ENCODE measurements around the gene FBXO17.
"Not testable (repeated sequence)": the region's sequence is repeated elsewhere in the genome, so short reads cannot be mapped to it uniquely, and the experiment has no call there.

The FBXO17 gene

DNA sequence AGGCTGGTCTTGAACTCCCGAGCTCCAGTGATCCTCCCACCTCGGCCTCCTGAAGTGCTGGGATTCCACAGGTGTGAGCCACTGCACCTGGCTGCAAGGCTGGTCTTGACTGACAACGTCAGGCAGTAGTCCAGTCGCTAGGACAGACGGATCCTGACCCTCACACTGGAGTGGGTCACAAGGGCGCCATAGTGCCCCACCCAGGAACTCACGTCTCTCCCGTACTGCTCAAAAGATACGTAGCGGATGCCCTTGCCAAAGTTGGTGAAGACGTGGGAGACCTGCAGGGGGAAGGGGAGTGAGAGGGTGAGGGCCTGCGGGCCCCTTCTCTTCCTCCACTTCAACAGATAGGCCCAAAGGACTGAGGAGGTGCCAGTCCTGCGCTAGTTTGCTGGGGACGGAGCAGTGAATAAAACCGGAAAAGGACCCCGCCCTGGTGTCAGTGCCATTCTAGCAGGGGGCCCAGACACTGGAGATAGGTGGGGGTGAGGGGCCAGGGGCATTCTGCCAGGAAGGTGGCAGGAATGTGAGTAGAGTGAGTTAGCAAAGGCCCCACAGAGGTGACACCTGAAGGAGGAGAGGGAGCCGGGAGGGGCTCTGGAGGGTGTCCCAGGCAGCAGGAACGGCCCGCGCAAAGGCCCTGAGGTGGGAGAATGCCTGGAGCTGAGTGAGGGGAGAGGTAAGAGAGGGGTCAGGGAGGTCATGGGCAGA lies 32.9 kb downstream of the FBXO17 start:
- DNase-seq (ENCODE audit: low read depth) = no peak

DNA sequence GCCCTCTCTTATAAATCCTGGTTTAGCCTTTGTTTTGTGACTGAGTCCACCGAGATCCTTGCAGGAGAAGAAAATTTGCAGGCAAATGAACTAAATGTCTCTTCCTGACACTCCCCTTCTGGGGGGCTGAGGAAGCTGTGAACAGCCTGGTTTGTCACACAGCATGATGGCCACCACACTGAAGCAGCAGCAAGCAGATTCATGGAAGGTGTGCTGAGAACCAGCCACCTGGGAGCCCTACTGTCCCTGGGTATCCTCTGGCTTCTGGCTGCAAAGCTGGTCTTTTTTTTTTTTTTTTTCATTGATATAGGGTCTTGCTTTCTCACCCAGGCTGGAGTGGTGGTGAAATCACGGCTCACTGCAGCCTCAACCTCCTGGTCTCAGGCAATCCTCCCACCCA lies 33.6 kb downstream of the FBXO17 start:
- no peak for DNase-seq (ENCODE audit: low read depth)

DNA sequence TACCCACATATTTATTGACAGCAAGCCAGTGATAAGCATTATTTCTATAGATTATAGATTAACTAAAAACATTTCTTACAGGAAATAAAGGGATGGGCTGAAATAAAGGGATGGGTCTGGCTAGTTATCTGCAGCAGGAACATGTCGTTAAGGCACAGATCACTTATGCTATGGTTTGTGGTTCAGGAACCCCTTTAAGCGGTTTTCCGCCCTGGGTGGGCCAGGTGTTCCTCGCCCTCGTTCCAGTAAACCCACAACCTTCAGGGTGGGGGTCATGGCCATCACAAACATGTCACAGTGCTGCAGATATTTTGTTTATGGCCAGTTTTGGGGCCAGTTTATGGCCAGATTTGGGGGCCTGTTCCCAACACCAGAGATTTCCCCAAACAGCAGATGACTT lies 34.1 kb downstream of the FBXO17 start:
- DNase-seq (ENCODE audit: low read depth) = not testable (repeated sequence)

GRCh38 chr19:38939957-38940356 lies 35.6 kb downstream of the FBXO17 start:
- DNase-seq (ENCODE audit: low read depth) = no peak

GRCh38 chr19:38933544-38933943 lies 42.0 kb downstream of the FBXO17 start:
- DNase-seq (ENCODE audit: low read depth) = no peak

DNA sequence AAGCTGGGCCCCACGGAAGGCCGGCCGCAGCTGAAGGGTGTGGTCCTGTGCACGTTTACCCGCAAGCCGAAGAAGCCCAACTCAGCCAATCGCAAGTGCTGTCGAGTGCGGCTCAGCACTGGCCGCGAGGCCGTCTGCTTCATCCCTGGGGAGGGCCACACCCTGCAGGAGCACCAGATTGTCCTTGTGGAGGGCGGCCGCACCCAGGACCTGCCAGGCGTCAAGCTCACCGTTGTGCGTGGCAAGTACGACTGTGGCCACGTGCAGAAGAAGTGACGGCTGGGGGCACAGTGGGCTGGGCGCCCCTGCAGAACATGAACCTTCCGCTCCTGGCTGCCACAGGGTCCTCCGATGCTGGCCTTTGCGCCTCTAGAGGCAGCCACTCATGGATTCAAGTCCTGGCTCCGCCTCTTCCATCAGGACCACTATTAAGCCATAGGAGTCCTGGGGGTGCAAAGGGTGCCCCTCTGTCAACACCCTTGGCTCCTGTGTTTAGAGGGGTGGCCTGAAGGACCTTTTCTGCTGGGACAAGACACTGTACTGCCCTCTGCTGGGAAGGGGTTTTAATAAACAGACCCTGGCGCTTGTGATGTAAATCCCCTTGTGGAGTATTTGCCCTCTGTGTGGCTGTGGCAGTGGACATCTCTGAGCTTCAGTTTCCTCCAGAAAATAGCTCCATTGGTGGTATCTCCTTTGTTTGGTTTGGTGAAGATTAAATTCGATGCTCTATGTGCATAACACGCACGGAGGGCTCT lies 42.9 kb downstream of the FBXO17 start:
- no peak for DNase-seq (ENCODE audit: low read depth)

GRCh38 chr19:38931521-38931793 lies 44.1 kb downstream of the FBXO17 start:
- DNase-seq (ENCODE audit: low read depth) = no peak

- DNase-seq (ENCODE audit: low read depth) = peak; percentile 98
These were observed 44.6 kb downstream of the FBXO17 start, which contains the start of gene MRPS12 for GRCh38 chr19:38930776-38931520. Gene MRPS12 (plus strand): TSS chr19:38930944. CDS start chr19:38931295, 351 bp downstream.

GRCh38 chr19:38929929-38930775 lies 45.4 kb downstream of the FBXO17 start, which contains the start of gene SARS2:
Gene SARS2 (minus strand): TSS chr19:38930763. CDS start chr19:38930736, 27 bp downstream.
- peak; percentile 83 for DNase-seq (ENCODE audit: low read depth)

DNA sequence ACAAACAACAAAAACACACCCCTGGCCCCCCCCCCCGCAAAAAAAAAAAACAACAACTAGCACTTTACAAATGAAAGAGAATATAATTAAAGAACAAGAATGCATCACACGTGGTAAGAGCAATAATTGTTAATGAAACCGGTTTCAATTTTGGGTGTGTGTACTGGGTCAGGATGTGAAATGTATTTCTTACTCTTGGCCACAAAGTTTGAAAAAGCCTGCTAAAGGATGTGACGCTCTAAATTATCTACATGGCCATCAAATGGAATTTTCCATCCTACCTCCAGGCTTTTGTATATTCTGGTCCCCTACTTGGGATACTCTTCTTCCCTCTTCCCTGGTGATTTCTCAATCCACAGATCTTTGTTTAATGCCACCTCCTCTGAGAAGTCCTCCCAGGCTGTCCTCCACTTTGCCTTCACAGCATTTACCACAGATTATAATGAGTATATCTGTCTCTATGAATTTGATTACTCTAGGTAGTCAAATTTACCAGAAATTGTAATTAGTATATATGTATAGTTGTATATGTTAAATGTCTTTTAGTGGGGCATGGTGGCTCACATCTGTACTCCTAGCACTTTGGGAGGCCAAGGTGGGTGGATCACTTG lies 47.0 kb downstream of the FBXO17 start:
- no peak for DNase-seq (ENCODE audit: low read depth)

DNA sequence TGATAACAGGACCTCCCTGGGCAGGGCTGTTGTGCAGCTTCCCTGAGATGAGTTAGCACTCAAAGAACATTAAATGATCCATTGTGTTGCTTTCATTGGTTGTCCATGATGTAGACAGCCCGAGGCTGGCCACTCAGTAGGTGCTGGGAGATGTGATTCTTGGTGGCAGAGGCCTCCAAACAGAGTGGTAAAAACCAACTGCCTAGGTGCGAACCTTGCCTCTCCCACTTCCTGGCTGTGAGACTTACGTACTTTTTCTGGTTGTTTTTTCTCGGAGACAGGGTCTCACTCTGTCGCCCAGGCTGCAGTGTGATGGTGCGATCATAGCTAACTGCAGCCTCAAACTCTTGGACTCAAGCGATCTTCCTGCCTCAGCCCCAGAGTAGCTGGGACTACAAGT lies 51.2 kb downstream of the FBXO17 start:
- no peak for DNase-seq (ENCODE audit: low read depth)

- DNase-seq (ENCODE audit: low read depth) = no peak
These were observed 53.1 kb downstream of the FBXO17 start for GRCh38 chr19:38922482-38922881.

GRCh38 chr19:38921420-38922274 lies 53.9 kb downstream of the FBXO17 start:
- no peak for DNase-seq (ENCODE audit: low read depth)

GRCh38 chr19:38920602-38921419 lies 54.7 kb downstream of the FBXO17 start:
- DNase-seq (ENCODE audit: low read depth) = no peak

DNA sequence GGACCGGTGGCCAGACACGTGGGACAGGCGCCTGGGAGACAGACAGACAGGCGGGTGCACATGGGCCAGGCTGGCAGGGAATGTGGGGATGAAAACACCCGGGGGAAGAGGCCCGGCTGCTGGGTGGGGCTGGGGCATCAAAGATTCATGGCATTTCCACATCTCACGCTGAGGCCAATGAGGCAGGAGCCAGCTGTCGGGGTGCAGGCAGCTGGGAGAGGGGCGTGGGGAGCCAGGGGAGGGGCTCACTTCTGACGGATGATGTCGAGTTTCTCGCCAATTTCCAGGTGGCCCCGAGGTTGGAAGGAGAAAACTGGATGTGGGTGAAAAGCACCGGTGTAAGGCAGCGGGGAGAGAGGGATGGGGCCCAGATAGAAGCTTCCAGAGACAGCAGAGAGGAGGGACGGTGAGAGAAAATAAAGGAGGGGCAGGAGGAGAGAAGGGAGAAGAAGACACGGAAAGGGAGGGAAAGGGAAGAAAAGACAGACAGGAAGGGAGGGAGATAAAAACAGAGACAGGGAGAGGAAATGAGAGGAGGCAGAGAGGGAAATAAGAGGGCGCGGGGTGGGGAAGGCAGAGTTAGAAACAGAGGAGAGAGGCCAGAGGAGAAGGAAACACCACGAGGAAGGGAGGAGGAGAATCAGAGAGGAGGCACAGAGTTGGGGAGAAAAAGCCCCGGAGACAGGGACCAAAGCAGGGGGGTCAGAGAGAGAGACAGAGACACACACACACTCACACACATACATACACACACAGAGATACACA lies 55.5 kb downstream of the FBXO17 start:
- no peak for DNase-seq (ENCODE audit: low read depth)

GRCh38 chr19:38918526-38918925 lies 57.0 kb downstream of the FBXO17 start:
- DNase-seq (ENCODE audit: low read depth) = no peak

DNA sequence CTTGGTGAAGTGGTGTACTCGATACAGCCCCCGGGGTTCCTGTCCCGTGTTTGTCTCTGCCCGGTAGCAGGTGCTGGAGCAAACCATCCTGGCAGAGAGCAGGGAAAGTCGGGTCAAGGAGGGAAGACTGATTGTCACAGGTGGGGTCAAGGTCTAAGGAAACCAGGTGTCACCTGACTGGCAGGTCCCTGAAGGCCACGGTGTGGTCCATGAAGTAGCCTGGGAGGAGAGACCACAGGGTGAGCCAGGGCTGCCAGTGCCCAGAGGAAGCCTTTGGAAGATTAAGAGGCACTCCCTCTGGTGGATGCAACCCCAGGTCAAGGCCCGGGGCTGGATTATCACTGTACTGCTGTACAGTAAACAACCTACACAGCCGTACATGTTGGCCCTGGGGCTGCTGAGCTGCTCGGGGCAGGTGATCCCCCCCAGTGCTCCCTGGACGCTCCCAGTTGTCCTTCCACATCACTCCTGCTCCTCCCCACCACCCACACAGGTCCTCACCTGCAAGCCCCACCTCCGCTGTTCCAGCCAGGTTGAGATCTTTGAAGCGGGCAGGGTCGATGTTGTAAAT lies 57.5 kb downstream of the FBXO17 start:
- no peak for DNase-seq (ENCODE audit: low read depth)

DNA sequence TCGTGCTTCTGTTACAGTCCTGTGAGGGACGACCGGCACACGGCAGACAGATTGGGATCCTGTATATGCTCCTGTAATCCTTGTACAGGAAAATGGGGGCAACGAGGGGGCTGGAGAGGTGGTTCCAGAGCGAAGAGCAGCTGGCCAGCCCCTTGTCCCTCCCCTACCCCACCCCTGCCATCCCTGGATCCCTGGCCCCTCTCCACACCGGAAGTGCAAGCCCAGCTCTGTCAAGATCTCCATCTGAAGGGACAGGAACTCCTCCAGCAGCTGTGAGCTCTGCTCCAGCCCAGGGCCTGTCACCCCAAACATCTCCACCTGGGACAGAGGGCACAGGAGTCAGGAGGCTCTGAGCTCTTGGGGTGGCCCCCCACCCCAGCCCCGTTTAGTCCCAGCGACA lies 58.0 kb downstream of the FBXO17 start:
- DNase-seq (ENCODE audit: low read depth) = no peak
